Stimulated activated CD8-positive, alpha-beta memory T cell treated with anti-CD3 and anti-CD28 coated beads, Interleukin-12 subunit alpha, Interleukin-12 subunit beta, amount 100 ng/mL, for 1 hour (primary cell): Measurements from ENCODE around the gene MTHFR.

Source experiments
- DNase-seq: peaks from one replicate; pipeline ENCODE4 v3.0.0-alpha.2; 2020; ENCODE audit warnings: low read depth

MTHFR gene

GRCh38 chr1:11805422-11806306 lies at the start of gene MTHFR, which contains the start of gene CLCN6:
TSS of gene MTHFR (minus strand) at chr1:11805964. CDS start at chr1:11803116, 2,848 bp downstream.
TSS of gene CLCN6 (plus strand) at chr1:11806191. CDS start at chr1:11806263, 72 bp downstream.
- DNase-seq, result peak; percentile 95

DNA sequence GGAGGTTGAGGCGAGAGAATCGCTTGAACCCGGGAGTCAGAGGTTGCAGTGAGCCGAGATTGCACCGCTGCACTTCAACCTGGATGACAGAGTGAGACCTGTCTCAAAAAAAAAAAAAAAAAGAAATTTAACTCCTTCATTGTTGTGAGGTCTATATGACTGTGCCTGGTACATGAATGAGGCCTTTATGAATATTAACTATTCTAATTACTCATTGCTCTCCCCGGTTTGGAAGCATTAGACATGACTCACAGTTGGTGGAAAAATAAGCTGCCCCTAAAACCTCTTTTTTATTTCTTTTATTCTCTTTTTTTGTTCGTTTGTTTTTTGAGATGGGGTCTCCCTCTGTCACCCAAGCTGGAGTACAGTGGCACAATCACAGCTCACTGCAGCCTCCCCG lies 49.7 kb upstream of the MTHFR start:
- no peak for DNase-seq

- no peak for DNase-seq
Observed at GRCh38 chr1:11854519-11854918, 48.8 kb upstream of the MTHFR start.

DNA sequence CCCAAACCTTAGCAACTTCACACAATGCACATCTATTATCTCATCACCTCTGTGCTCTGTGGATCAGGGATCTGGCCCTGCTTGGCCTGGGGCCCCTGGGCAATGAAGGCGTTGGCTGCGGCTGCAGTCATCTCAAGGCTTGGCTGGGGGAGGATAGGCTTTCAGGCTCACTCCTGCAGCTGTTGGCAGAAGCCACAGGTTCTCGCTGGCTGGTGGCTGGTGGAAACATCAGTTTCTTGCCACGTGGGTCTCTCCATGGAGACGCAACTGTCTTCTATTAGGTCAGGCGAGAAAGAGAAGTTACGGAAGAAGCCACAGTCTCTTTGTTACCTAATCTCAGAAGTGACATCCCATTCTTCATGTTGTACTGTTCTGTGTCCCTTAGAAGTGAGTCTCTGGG lies 45.4 kb upstream of the MTHFR start:
- no peak for DNase-seq

- DNase-seq, result no peak
Observed at GRCh38 chr1:11850156-11850555, 44.4 kb upstream of the MTHFR start.

GRCh38 chr1:11848373-11848700 lies 42.6 kb upstream of the MTHFR start:
- DNase-seq, result no peak

- no peak for DNase-seq
Observed at GRCh38 chr1:11847667-11848372, 42.1 kb upstream of the MTHFR start, which contains the start of gene NPPA. TSS of gene NPPA (minus strand) at chr1:11847783. CDS start at chr1:11847684, 99 bp downstream.

DNA sequence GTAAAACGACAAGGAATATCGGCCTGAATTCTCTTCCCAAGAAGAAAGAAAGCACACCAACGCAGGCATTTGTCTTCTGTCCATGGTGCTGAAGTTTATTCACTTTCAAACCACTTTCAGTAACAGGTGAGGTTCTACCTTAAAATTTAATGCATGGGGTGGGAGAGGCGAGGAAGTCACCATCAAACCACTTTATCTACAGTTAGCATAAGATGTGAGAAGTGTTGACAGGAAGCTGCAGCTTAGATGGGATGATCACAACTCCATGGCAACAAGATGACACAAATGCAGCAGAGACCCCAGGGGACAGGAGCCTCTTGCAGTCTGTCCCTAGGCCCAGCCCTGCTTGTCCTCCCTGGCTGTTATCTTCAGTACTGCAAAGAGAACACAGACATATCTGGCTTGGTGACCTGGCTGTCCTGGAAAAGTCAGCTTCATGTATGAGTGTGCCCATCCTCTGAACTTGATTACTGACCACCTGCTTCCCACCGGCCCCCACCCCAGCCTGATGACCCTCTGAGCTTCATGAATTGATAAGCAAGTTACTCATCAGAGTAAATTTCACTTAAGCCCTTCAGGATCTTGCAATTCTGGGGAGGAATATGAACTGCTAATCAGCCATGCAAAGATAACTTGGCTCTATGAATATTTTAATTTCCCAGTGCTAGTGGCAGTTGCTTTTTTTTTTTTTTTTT lies 40.0 kb upstream of the MTHFR start:
- no peak for DNase-seq

DNA sequence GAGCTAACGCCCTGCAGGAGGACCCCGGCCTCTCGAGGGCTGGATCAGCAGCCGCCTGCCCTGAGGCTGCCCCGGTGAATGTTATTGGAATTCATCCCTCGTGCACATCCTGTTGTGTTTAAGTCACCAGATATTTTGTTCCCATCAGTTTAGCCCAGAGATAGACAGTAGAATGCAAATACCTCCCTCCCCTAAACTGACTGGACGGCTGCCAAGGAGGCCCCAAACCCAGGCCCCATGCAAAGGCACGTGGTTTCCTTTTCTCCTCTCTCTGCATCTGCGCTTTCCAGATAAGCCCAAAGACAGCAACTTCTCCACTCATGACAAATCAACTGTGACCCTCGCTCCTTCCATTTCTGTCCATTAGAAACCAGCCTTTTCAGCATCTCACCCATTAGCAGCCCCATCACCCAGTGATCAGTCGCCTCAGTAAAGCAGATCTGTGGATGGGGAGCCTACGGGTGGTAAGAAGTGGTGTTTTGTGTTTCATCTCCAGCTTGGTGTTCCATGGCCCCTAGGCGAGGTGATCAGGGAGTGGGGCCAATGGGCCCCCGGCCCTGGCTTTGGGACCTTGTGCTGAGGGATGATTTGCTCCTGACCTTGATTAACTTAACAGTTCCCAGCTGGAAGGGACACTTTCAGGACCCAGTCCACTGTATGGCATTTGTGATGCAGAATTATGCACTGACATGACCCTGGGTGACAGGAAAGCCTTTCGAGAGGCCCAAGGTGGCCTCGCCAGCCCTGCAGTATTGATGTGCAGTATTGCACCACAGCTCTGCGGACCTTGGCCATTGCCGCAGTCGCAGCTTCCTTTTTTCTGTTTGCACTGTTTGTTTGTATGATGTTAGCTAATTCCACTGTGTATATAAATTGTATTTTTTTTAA lies 36.6 kb upstream of the MTHFR start:
- DNase-seq, result no peak

GRCh38 chr1:11841245-11842153 lies 35.7 kb upstream of the MTHFR start:
- DNase-seq, result no peak

- DNase-seq, result no peak
Observed at GRCh38 chr1:11839727-11840705, 34.3 kb upstream of the MTHFR start.

DNA sequence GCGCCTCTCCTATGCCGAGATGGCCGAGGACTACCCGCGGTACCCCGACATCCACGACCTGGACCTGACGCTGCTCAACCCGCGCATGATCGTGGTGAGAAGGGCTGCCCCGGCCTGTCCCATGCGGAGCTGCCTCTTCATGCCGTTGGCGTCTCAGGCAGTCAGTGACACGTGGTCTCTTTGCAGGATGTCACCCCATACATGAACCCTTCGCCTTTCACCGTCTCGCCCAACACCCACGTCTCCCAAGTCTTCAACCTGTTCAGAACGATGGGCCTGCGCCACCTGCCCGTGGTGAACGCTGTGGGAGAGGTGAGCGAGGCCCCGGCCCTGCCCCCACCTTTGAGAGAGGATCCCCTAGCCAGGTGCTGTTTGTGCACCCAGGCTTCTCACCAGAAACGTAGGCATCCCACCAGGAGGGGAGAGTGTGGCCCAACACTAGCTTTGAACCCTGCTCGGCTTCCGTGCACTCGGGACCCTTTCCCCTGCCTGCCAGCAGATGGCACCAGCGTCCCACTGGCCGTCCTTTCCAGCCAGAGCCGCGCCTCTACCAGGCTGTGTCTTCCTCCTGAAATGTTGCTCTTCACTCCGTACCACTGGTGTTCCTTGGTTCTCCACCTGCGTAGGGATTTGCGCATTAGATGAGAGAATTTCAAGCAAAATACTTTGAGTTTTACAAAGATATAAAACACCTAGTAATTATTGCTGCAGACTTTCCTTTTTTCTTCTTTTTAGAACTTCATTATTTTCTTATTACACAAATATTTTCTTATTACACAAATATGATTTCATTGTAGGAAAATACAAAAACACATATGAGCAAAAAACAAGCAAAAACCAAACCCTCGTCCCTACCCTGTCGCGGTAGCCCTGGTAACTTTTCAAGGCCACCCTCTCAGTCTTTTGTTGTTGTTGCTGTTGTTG lies 32.8 kb upstream of the MTHFR start:
- peak; percentile 57 for DNase-seq

DNA sequence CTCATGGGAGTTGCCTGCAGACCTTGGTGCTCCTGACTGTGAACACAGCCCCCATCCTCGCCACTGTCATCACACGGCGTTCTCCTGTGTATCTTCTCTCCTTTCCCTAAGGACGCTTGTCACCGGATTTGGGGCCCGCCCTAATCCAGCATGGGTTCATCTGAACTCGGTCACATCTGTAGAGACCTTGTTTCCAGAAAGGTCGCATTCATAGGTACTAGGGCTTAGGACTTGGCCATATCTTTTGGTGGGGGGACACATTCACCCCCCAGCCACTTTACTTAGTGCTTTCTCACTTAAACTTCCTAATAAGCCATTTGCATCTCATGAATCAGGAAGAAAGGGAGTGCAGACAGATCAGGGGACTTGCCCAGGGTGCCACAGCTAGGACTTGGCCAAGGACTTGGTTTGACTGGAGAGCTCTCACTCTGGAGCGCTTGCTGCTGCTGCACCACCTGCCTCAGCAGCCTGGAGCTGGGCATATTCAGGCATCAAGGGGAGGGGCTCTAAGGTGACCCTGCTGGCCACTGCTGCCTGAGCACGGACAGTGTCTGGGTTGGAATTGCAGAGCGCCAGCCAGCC lies 32.1 kb upstream of the MTHFR start:
- no peak for DNase-seq

- DNase-seq, result no peak
Observed at GRCh38 chr1:11836955-11837766, 31.4 kb upstream of the MTHFR start.

DNA sequence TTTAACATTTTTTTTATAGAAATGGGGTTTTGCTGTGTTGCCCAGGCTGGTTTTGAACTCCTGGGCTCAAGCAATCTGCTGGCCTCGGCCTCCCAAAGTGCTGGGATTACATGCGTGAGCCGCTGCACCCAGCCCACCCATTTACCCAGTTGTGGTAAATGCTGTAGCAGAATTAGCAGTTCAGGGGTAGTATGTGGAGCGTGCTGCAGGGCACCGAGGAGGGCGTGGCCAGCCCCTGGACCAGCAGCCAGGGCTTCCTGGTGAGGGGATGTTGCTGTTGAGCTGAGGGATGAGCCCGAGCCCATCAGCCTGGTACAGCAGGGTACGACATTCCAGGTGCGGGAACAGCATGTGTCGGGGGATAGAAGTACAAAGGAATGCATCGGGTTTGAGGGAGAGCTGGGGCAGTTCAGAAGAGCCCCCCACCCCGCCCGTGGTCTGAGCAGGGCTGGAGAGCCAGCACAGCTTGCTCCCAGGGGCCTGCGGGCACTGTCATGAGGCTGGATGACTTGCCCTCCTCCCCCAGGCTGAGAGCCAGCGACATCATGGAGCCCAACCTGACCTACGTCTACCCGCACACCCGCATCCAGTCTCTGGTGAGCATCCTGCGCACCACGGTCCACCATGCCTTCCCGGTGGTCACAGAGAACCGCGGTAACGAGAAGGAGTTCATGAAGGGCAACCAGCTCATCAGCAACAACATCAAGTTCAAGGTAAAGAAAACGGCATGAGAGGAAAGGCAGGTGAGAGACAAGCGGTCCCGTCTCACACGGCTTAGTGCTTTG lies 29.9 kb upstream of the MTHFR start:
- DNase-seq, result no peak

DNA sequence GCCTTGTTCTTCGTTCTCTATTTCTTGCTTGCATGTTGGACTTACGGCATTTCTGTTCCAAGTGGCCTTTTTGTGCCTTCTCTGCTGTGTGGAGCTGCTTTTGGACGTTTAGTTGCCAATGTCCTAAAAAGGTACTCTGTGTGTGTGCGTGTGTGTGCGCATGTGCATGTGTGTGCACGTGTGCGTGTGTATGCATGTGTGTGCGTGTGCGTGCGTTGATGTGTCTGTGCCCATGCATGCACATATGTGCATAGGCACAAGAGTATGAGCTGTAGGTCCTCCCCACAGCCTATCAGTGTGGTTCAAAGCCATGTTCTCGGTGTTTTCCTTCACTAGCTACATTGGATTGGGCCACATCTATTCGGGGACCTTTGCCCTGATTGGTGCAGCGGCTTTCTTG lies 28.1 kb upstream of the MTHFR start:
- no peak for DNase-seq
